ENCODE measurements around the gene CIPC.

Gene CIPC

GRCh38 chr14:77069551-77069950 lies 28.5 kb upstream of the CIPC start:
- DNase-seq (ENCODE audit: low read depth), result no peak

- no peak for DNase-seq (ENCODE audit: low read depth)
These were observed 26.1 kb upstream of the CIPC start for GRCh38 chr14:77071938-77072388.

- no peak for DNase-seq (ENCODE audit: low read depth)
These were observed 23.1 kb upstream of the CIPC start for GRCh38 chr14:77074969-77075368.

GRCh38 chr14:77076113-77076631 lies 21.9 kb upstream of the CIPC start:
- DNase-seq (ENCODE audit: low read depth), result no peak

GRCh38 chr14:77077040-77077439 lies 21.0 kb upstream of the CIPC start:
- DNase-seq (ENCODE audit: low read depth), result no peak

GRCh38 chr14:77082356-77082755 lies 15.7 kb upstream of the CIPC start:
- DNase-seq (ENCODE audit: low read depth), result no peak

GRCh38 chr14:77083082-77083481 lies 15.0 kb upstream of the CIPC start:
- no peak for DNase-seq (ENCODE audit: low read depth)

- DNase-seq (ENCODE audit: low read depth), result no peak
These were observed 13.1 kb upstream of the CIPC start for GRCh38 chr14:77084985-77085384.

GRCh38 chr14:77085538-77085937 lies 12.5 kb upstream of the CIPC start:
- DNase-seq (ENCODE audit: low read depth), result no peak

- DNase-seq (ENCODE audit: low read depth), result no peak
These were observed 11.9 kb upstream of the CIPC start for GRCh38 chr14:77086017-77086727.

- DNase-seq (ENCODE audit: low read depth), result no peak
These were observed 11.1 kb upstream of the CIPC start for GRCh38 chr14:77086951-77087350.

GRCh38 chr14:77087631-77088030 lies 10.4 kb upstream of the CIPC start:
- DNase-seq (ENCODE audit: low read depth), result no peak

GRCh38 chr14:77088219-77088618 lies 9.8 kb upstream of the CIPC start:
- DNase-seq (ENCODE audit: low read depth), result no peak

GRCh38 chr14:77088645-77089044 lies 9.4 kb upstream of the CIPC start:
- no peak for DNase-seq (ENCODE audit: low read depth)

GRCh38 chr14:77091518-77091917 lies 6.5 kb upstream of the CIPC start:
- DNase-seq (ENCODE audit: low read depth), result no peak

- no peak for DNase-seq (ENCODE audit: low read depth)
These were observed 5.4 kb upstream of the CIPC start for GRCh38 chr14:77092676-77093075.

- DNase-seq (ENCODE audit: low read depth), result peak; percentile 52
These were observed 3.3 kb upstream of the CIPC start for GRCh38 chr14:77094672-77095284.

- no peak for DNase-seq (ENCODE audit: low read depth)
These were observed 905 bp upstream of the CIPC start for GRCh38 chr14:77097006-77097699.

- DNase-seq (ENCODE audit: low read depth), result peak; percentile 8
These were observed 683 bp downstream of the CIPC start for GRCh38 chr14:77098529-77099353.

- no peak for DNase-seq (ENCODE audit: low read depth)
These were observed 1.5 kb downstream of the CIPC start for GRCh38 chr14:77099425-77100167.

GRCh38 chr14:77100961-77101360 lies 2.9 kb downstream of the CIPC start:
- no peak for DNase-seq (ENCODE audit: low read depth)
